Mesenchymal stem cell (in vitro differentiated cells and primary cell): Measurements from ENCODE around the gene GLTPD2.

Source experiments
- DNase-seq: peaks from one replicate; pipeline ENCODE4 v3.0.0-alpha.2; 2013
- H2AFZ ChIP-seq: one replicate; pipeline ENCODE4 v1.6.1; 2013; ENCODE audit warnings: low read depth, mild to moderate bottlenecking, control low read depth, inconsistent platforms, low read length, moderate library complexity
- H2AK5ac ChIP-seq: 2 replicates; pipeline ENCODE4 v1.6.1; 2013; ENCODE audit warnings: low read length, moderate library complexity, mild to moderate bottlenecking, inconsistent platforms; ENCODE audit not compliant: severe bottlenecking
- H2BK120ac ChIP-seq: one replicate; pipeline ENCODE4 v1.6.1; 2013; ENCODE audit warnings: low read depth, mild to moderate bottlenecking, inconsistent platforms, low read length, moderate library complexity
- H2BK12ac ChIP-seq, 2 experiments: one replicate each; pipeline ENCODE4 v1.6.1; 2013; ENCODE audit warnings: inconsistent platforms in 2 of 2, low read length in 2 of 2, mild to moderate bottlenecking in 2 of 2, moderate library complexity in 2 of 2, control low read depth in 1 of 2
- H2BK15ac ChIP-seq: one replicate; pipeline ENCODE4 v1.6.1; 2013; ENCODE audit warnings: mild to moderate bottlenecking, low read depth, inconsistent platforms; ENCODE audit not compliant: poor library complexity, severe bottlenecking
- H2BK5ac ChIP-seq: 2 replicates; pipeline ENCODE4 v1.6.1; 2013; ENCODE audit warnings: low read depth, mild to moderate bottlenecking, low read length, control low read depth, inconsistent platforms; ENCODE audit not compliant: poor library complexity, severe bottlenecking
- H3K14ac ChIP-seq, 2 experiments: one replicate each; pipeline ENCODE4 v1.6.1; 2013; ENCODE audit warnings: inconsistent platforms in 2 of 2, low read length in 2 of 2, control low read depth in 1 of 2, mild to moderate bottlenecking in 1 of 2, moderate library complexity in 1 of 2
- H3K18ac ChIP-seq, 2 experiments: one replicate each; pipeline ENCODE4 v1.6.1; 2013; ENCODE audit warnings: inconsistent platforms in 2 of 2, low read length in 2 of 2, control low read depth in 1 of 2, low read depth in 1 of 2, mild to moderate bottlenecking in 1 of 2
- H3K23ac ChIP-seq, 2 experiments: one replicate each; pipeline ENCODE4 v1.6.1; 2013; ENCODE audit warnings: inconsistent platforms in 2 of 2, low read length in 2 of 2, mild to moderate bottlenecking in 2 of 2, moderate library complexity in 2 of 2, control low read depth in 1 of 2
- H3K27ac ChIP-seq: 2 replicates; pipeline ENCODE4 v1.5.1; 2013; ENCODE audit warnings: mild to moderate bottlenecking, moderate library complexity, low read length, control low read depth, inconsistent platforms; ENCODE audit not compliant: poor library complexity, severe bottlenecking
- H3K27me3 ChIP-seq, 2 experiments: 2 replicates each; pipeline versions ENCODE4 v1.6.1 to v1.7.0; 2013; ENCODE audit warnings: low read length in 2 of 2, mild to moderate bottlenecking in 2 of 2, moderate library complexity in 2 of 2, control low read depth in 1 of 2, inconsistent platforms in 1 of 2; ENCODE audit not compliant: control insufficient read depth in 1 of 2, insufficient read depth in 1 of 2
- H3K36me3 ChIP-seq, 2 experiments: 2 replicates each; pipeline versions ENCODE4 v1.6.1 to v1.7.0; 2013; ENCODE audit warnings: low read length in 2 of 2, control low read depth in 1 of 2, inconsistent platforms in 1 of 2, low read depth in 1 of 2, mild to moderate bottlenecking in 1 of 2; ENCODE audit not compliant: insufficient read depth in 2 of 2, control insufficient read depth in 1 of 2
- H3K4ac ChIP-seq, 2 experiments: one replicate each; pipeline ENCODE4 v1.6.1; 2013; ENCODE audit warnings: inconsistent platforms in 2 of 2, low read length in 2 of 2, mild to moderate bottlenecking in 2 of 2, moderate library complexity in 2 of 2, control low read depth in 1 of 2, low read depth in 1 of 2
- H3K4me1 ChIP-seq: 2 replicates; pipeline ENCODE4 v1.6.1; 2013; ENCODE audit warnings: low read depth, low read length, control low read depth; ENCODE audit not compliant: control insufficient read depth, insufficient read depth
- H3K4me2 ChIP-seq: 2 replicates; pipeline ENCODE4 v1.6.1; 2013; ENCODE audit warnings: low read length, mild to moderate bottlenecking, inconsistent platforms; ENCODE audit not compliant: poor library complexity, severe bottlenecking
- H3K4me3 ChIP-seq, 2 experiments: 2 replicates each; pipeline versions ENCODE4 v1.5.1 to v1.7.0; 2013; ENCODE audit warnings: low read length in 2 of 2, mild to moderate bottlenecking in 2 of 2, control low read depth in 1 of 2, low read depth in 1 of 2; ENCODE audit not compliant: insufficient read depth in 1 of 2
- H3K79me1 ChIP-seq: replicated peaks from 2 replicates; pipeline ENCODE4 v1.6.1; 2013; ENCODE audit warnings: mild to moderate bottlenecking, control low read depth, low read length, inconsistent platforms; ENCODE audit not compliant: poor library complexity, severe bottlenecking
- H3K9ac ChIP-seq: 2 replicates; pipeline ENCODE4 v1.7.0; 2013; ENCODE audit warnings: mild to moderate bottlenecking, low read length, moderate library complexity
- H3K9me3 ChIP-seq: 2 replicates; pipeline ENCODE4 v1.7.0; 2013; ENCODE audit warnings: mild to moderate bottlenecking, low read length; ENCODE audit not compliant: control insufficient read depth
- H4K8ac ChIP-seq: one replicate; pipeline ENCODE4 v1.6.1; 2013; ENCODE audit warnings: inconsistent platforms, mild to moderate bottlenecking, low read length, moderate library complexity
- H4K91ac ChIP-seq: one replicate; pipeline ENCODE4 v1.6.1; 2013; ENCODE audit warnings: mild to moderate bottlenecking, low read length, inconsistent platforms
- WGBS: methylation state at CpG from one replicate; pipeline ENCODE4 v1.1.7; 2013; ENCODE audit warnings: mixed read lengths; 5-methylcytosine and 5-hydroxymethylcytosine counted together

Gene GLTPD2

DNA sequence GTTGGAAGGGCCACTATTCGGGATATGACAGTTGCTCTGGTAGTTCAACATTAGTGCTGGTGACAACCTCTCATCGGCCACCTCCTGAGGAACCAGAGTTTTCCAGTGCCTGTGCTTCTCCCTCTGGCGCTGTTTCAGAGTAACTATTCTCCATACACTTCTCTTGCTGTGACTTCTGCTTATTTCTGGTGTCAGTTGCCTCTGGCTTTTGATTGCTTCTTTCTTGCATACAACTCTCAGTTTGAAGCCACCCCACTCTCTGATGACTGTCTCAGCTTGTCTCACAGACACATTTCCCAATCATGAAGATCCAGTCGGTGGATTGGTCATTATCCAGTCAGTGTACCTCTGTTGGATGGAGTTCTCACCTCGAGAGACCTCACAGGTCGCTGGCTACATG, 20.5 kb upstream of the GLTPD2 start:
- WGBS: 86% methylated on average over 6 of the region's 6 CpGs
- Histone ChIP-seq H3K27ac (no peak overlapping the region), H3K4me3 (no peak overlapping the region), H4K91ac (no peak overlapping the region), H2BK12ac (no peak overlapping the region), H3K36me3 (no peaks in the 10 kb centered on the region), H3K14ac (no peak overlapping the region), H2BK15ac (no peak overlapping the region), H3K18ac (no peak overlapping the region), H2BK5ac (no peak overlapping the region), H2AK5ac (no peak overlapping the region), H3K23ac (no peak overlapping the region), H4K8ac (no peak overlapping the region), H2AFZ (no peak overlapping the region), H3K4me1 (no peaks in the 10 kb centered on the region), H3K9ac (no peak overlapping the region), H3K79me1 (no peaks in the 10 kb centered on the region), H3K27me3 (peaks cover 23 to 33% of the 10 kb centered on the region in 2 experiments), H3K4me2 (no peak overlapping the region), H3K4ac (no peak overlapping the region), H2BK120ac (no peak overlapping the region), H3K9me3 (no peaks in the 10 kb centered on the region)
- DNase-seq: no peak

- no peak overlapping the region for H4K8ac ChIP-seq
- H3K79me1 ChIP-seq: no peaks in the 10 kb centered on the region
- no peak overlapping the region for H3K14ac ChIP-seq
- peaks cover 29 to 36% of the 10 kb centered on the region in 2 experiments for H3K27me3 ChIP-seq
- H3K23ac ChIP-seq: no peak overlapping the region
- no peak overlapping the region for H4K91ac ChIP-seq
- H2BK5ac ChIP-seq: no peak overlapping the region
- H3K4ac ChIP-seq: no peak overlapping the region
- H3K4me3 ChIP-seq: no peak overlapping the region
- no peak overlapping the region for H3K27ac ChIP-seq
- no peak overlapping the region for H2BK120ac ChIP-seq
- H3K4me1 ChIP-seq: no peaks in the 10 kb centered on the region
- H3K4me2 ChIP-seq: no peak overlapping the region
- no peaks in the 10 kb centered on the region for H3K9me3 ChIP-seq
- H2AK5ac ChIP-seq: no peak overlapping the region
- H2BK12ac ChIP-seq: no peak overlapping the region
- no peak overlapping the region for H3K18ac ChIP-seq
- H3K36me3 ChIP-seq: no peaks in the 10 kb centered on the region
- no peak overlapping the region for H3K9ac ChIP-seq
- no peak overlapping the region for H2AFZ ChIP-seq
- H2BK15ac ChIP-seq: no peak overlapping the region
- DNase-seq: no peak
- 100% methylated on average over 1 of the region's 2 CpGs for WGBS
Observed at GRCh38 chr17:4769628-4770027, 19.1 kb upstream of the GLTPD2 start.

- no peak within 1 kb of the TSS for H2AK5ac ChIP-seq
- H4K91ac ChIP-seq: no peak within 1 kb of the TSS
- H2BK15ac ChIP-seq: no peak within 1 kb of the TSS
- no peak within 1 kb of the TSS for H3K4me3 ChIP-seq
- H3K27me3 ChIP-seq: peaks cover 29 to 46% of the 10 kb centered on the region in 2 experiments
- no peak within 1 kb of the TSS for H3K23ac ChIP-seq
- no peak for DNase-seq
- no peaks in the 10 kb centered on the region for H3K79me1 ChIP-seq
- no peak within 1 kb of the TSS for H3K18ac ChIP-seq
- H2BK120ac ChIP-seq: no peak within 1 kb of the TSS
- no peak within 1 kb of the TSS for H3K9ac ChIP-seq
- no peaks in the 10 kb centered on the region for H3K9me3 ChIP-seq
- no peak within 1 kb of the TSS for H4K8ac ChIP-seq
- no peak within 1 kb of the TSS for H2AFZ ChIP-seq
- no peaks in the 10 kb centered on the region for H3K4me1 ChIP-seq
- H3K14ac ChIP-seq: no peak within 1 kb of the TSS
- H3K4ac ChIP-seq: no peak within 1 kb of the TSS
- no peak within 1 kb of the TSS for H2BK5ac ChIP-seq
- H3K4me2 ChIP-seq: no peak within 1 kb of the TSS
- WGBS: 85% methylated on average over 13 of the region's 13 CpGs
- no peaks in the 10 kb centered on the region for H3K36me3 ChIP-seq
- no peak within 1 kb of the TSS for H2BK12ac ChIP-seq
- no peak within 1 kb of the TSS for H3K27ac ChIP-seq
Observed at GRCh38 chr17:4771519-4772234, 17.1 kb upstream of the GLTPD2 start, which contains the start of gene TM4SF5. TSS of gene TM4SF5 (plus strand) at chr17:4771886. CDS start at chr17:4771923, 37 bp downstream.

DNA sequence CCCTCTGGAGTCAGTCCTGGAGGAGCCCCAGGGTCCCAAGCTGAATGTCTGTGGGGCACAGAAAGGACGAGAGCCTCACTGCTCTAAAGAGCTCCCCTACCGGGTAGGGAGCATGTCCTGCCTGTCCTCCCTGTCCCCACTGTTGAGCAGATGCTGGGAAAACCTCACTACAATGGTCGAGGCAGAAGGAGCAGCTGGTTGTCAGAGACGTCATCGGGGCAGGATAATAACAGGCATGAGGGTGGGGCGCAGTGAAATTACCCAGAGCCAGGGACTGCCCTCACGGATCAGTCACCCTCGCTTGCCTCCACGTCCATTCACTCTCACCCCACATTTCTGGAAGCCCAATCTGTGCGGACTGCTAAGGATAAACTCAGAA, 16.5 kb upstream of the GLTPD2 start:
- Histone ChIP-seq H3K79me1 (no peaks in the 10 kb centered on the region), H3K4me2 (no peak overlapping the region), H3K4ac (no peak overlapping the region), H4K91ac (no peak overlapping the region), H3K14ac (no peak overlapping the region), H3K27me3 (peaks cover 29 to 51% of the 10 kb centered on the region in 2 experiments), H3K9ac (no peak overlapping the region), H3K4me1 (no peaks in the 10 kb centered on the region), H3K18ac (no peak overlapping the region), H4K8ac (no peak overlapping the region), H2BK120ac (no peak overlapping the region), H3K27ac (no peak overlapping the region), H2BK5ac (no peak overlapping the region), H2AFZ (no peak overlapping the region), H3K4me3 (no peak overlapping the region), H3K23ac (no peak overlapping the region), H2BK12ac (no peak overlapping the region), H2BK15ac (no peak overlapping the region), H3K36me3 (no peaks in the 10 kb centered on the region), H2AK5ac (no peak overlapping the region), H3K9me3 (no peaks in the 10 kb centered on the region)
- 82% methylated on average over 10 of the region's 10 CpGs for WGBS
- no peak for DNase-seq
